T-helper 1 cell treated with Interleukin-12 subunit alpha and Interleukin-12 subunit beta and Interleukin-4 antibody, amounts not matched to agents 30 μg/mL and 1 μg/mL, for 36 hours (primary cell): Measurements from ENCODE around the gene MYORG.
"Not testable (repeated sequence)": the region's sequence is repeated elsewhere in the genome, so short reads cannot be mapped to it uniquely, and the experiment has no call there.

Experiments used
- H3K27ac Mint-ChIP-seq: one replicate; pipeline ENCODE4 v1.8.0; 2021; ENCODE audit warnings: mild to moderate bottlenecking, mixed read lengths
- H3K27me3 Mint-ChIP-seq: one replicate; pipeline ENCODE4 v1.8.0; 2021; ENCODE audit warnings: low read depth, mixed read lengths
- H3K36me3 Mint-ChIP-seq: one replicate; pipeline ENCODE4 v1.8.0; 2021; ENCODE audit warnings: low read depth, mixed read lengths
- H3K4me1 Mint-ChIP-seq: one replicate; pipeline ENCODE4 v1.8.0; 2021; ENCODE audit warnings: low read depth, mixed read lengths
- H3K4me3 Mint-ChIP-seq: one replicate; pipeline ENCODE4 v1.8.0; 2021; ENCODE audit warnings: mild to moderate bottlenecking, moderate library complexity, mixed read lengths
- H3K9me3 Mint-ChIP-seq: one replicate; pipeline ENCODE4 v1.8.0; 2021; ENCODE audit warnings: mixed read lengths

MYORG gene

GRCh38 chr9:34338665-34339385 is 37.9 kb downstream of the MYORG start:
- Mint-ChIP-seq H3K36me3 (peaks cover 14% of the 10 kb centered on the region), H3K4me1 (peaks cover 4% of the 10 kb centered on the region), H3K4me3 (no peak overlapping the region), H3K27me3 (no peaks in the 10 kb centered on the region), H3K27ac (no peak overlapping the region), H3K9me3 (no peaks in the 10 kb centered on the region)

- not testable (repeated sequence) for H3K4me1 Mint-ChIP-seq, H3K27me3 Mint-ChIP-seq, H3K36me3 Mint-ChIP-seq, H3K27ac Mint-ChIP-seq, H3K9me3 Mint-ChIP-seq, H3K4me3 Mint-ChIP-seq
Observed at GRCh38 chr9:34338079-34338478, 38.6 kb downstream of the MYORG start.

GRCh38 chr9:34337403-34337802 is 39.3 kb downstream of the MYORG start:
- H3K27ac Mint-ChIP-seq, result no peak overlapping the region
- H3K9me3 Mint-ChIP-seq, result no peaks in the 10 kb centered on the region
- peaks cover 8% of the 10 kb centered on the region for H3K4me1 Mint-ChIP-seq
- H3K27me3 Mint-ChIP-seq, result no peaks in the 10 kb centered on the region
- H3K4me3 Mint-ChIP-seq, result no peak overlapping the region
- peaks cover 7% of the 10 kb centered on the region for H3K36me3 Mint-ChIP-seq

GRCh38 chr9:34335376-34335775 is 41.3 kb downstream of the MYORG start:
- H3K27ac Mint-ChIP-seq, result no peak overlapping the region
- peaks cover 18% of the 10 kb centered on the region for H3K4me1 Mint-ChIP-seq
- no peaks in the 10 kb centered on the region for H3K27me3 Mint-ChIP-seq
- H3K4me3 Mint-ChIP-seq, result no peak overlapping the region
- H3K9me3 Mint-ChIP-seq, result no peaks in the 10 kb centered on the region
- peaks cover 6% of the 10 kb centered on the region for H3K36me3 Mint-ChIP-seq

GRCh38 chr9:34334916-34335315 is 41.8 kb downstream of the MYORG start:
- Mint-ChIP-seq H3K27me3 (no peaks in the 10 kb centered on the region), H3K9me3 (no peaks in the 10 kb centered on the region), H3K27ac (no peak overlapping the region), H3K4me3 (no peak overlapping the region), H3K4me1 (peaks cover 21% of the 10 kb centered on the region), H3K36me3 (peaks cover 2% of the 10 kb centered on the region)

- peaks cover 21% of the 10 kb centered on the region for H3K4me1 Mint-ChIP-seq
- H3K4me3 Mint-ChIP-seq, result no peak overlapping the region
- no peaks in the 10 kb centered on the region for H3K27me3 Mint-ChIP-seq
- H3K36me3 Mint-ChIP-seq, result peaks cover 2% of the 10 kb centered on the region
- H3K27ac Mint-ChIP-seq, result no peak overlapping the region
- H3K9me3 Mint-ChIP-seq, result no peaks in the 10 kb centered on the region
Observed at GRCh38 chr9:34334337-34334824, 42.3 kb downstream of the MYORG start.

- Mint-ChIP-seq H3K4me3 (no peak overlapping the region), H3K36me3 (no peaks in the 10 kb centered on the region), H3K27ac (no peak overlapping the region), H3K27me3 (no peaks in the 10 kb centered on the region), H3K4me1 (peaks cover 21% of the 10 kb centered on the region), H3K9me3 (no peaks in the 10 kb centered on the region)
Observed at GRCh38 chr9:34333836-34334235, 42.9 kb downstream of the MYORG start.

- Mint-ChIP-seq H3K27me3 (no peaks in the 10 kb centered on the region), H3K9me3 (no peaks in the 10 kb centered on the region), H3K4me3 (no peak overlapping the region), H3K27ac (no peak overlapping the region), H3K4me1 (peaks cover 28% of the 10 kb centered on the region), H3K36me3 (no peaks in the 10 kb centered on the region)
Observed at GRCh38 chr9:34332076-34332964, 44.4 kb downstream of the MYORG start.

- peak overlapping the region; percentile 14 for H3K4me3 Mint-ChIP-seq
- H3K27ac Mint-ChIP-seq, result peak overlapping the region; percentile 2
- H3K27me3 Mint-ChIP-seq, result no peaks in the 10 kb centered on the region
- no peaks in the 10 kb centered on the region for H3K9me3 Mint-ChIP-seq
- no peaks in the 10 kb centered on the region for H3K36me3 Mint-ChIP-seq
- peaks cover 34% of the 10 kb centered on the region for H3K4me1 Mint-ChIP-seq
Observed at GRCh38 chr9:34331196-34331595, 45.5 kb downstream of the MYORG start.

GRCh38 chr9:34328987-34329832 is 47.5 kb downstream of the MYORG start, which contains the start of the genes KIF24 and NUDT2:
KIF24 (minus strand) TSS chr9:34329268; CDS start chr9:34311346, 17,922 bp downstream.
NUDT2 (plus strand) TSS chr9:34329569; CDS start chr9:34339040, 9,471 bp downstream.
- no peaks in the 10 kb centered on the region for H3K27me3 Mint-ChIP-seq
- H3K27ac Mint-ChIP-seq, result peak within 1 kb of the TSS; percentile 96
- no peaks in the 10 kb centered on the region for H3K9me3 Mint-ChIP-seq
- no peaks in the 10 kb centered on the region for H3K36me3 Mint-ChIP-seq
- peaks cover 32% of the 10 kb centered on the region for H3K4me1 Mint-ChIP-seq
- peak within 1 kb of the TSS; percentile 93 for H3K4me3 Mint-ChIP-seq

- H3K27ac Mint-ChIP-seq, result peak overlapping the region; percentile 96
- no peaks in the 10 kb centered on the region for H3K36me3 Mint-ChIP-seq
- peaks cover 29% of the 10 kb centered on the region for H3K4me1 Mint-ChIP-seq
- H3K27me3 Mint-ChIP-seq, result no peaks in the 10 kb centered on the region
- H3K9me3 Mint-ChIP-seq, result no peaks in the 10 kb centered on the region
- H3K4me3 Mint-ChIP-seq, result peak overlapping the region; percentile 93
Observed at GRCh38 chr9:34328500-34328986, 48.2 kb downstream of the MYORG start.

- peaks cover 20% of the 10 kb centered on the region for H3K4me1 Mint-ChIP-seq
- H3K4me3 Mint-ChIP-seq, result no peak overlapping the region
- no peaks in the 10 kb centered on the region for H3K36me3 Mint-ChIP-seq
- H3K27ac Mint-ChIP-seq, result no peak overlapping the region
- no peaks in the 10 kb centered on the region for H3K27me3 Mint-ChIP-seq
- no peaks in the 10 kb centered on the region for H3K9me3 Mint-ChIP-seq
Observed at GRCh38 chr9:34326690-34327089, 50.0 kb downstream of the MYORG start.

GRCh38 chr9:34322899-34323591 is 53.7 kb downstream of the MYORG start:
- Mint-ChIP-seq H3K4me1 (peaks cover 11% of the 10 kb centered on the region), H3K4me3 (no peak overlapping the region), H3K27me3 (no peaks in the 10 kb centered on the region)

More at GRCh38 chr9:34322899-34323591, 53.7 kb downstream of the MYORG start:
- Mint-ChIP-seq H3K9me3 (no peaks in the 10 kb centered on the region), H3K27ac (no peak overlapping the region), H3K36me3 (no peaks in the 10 kb centered on the region)
